Uterus (tissue), 2 donors: Measurements from ENCODE around the gene METTL26.

Experiments
- CTCF ChIP-seq, 4 experiments: fragments of 200-600 bp in 2 of 4; fragments of 450-650 bp in 2 of 4; sonication (generic) in 2 of 4; IDR thresholded peaks; one replicate each; pipeline ENCODE4 v1.5.1; 2016 to 2019; ENCODE audit warnings: antibody characterized with exemption in 4 of 4, mild to moderate bottlenecking in 2 of 4, moderate library complexity in 1 of 4
- POLR2A ChIP-seq, 2 donors: fragments of 450-650 bp; IDR thresholded peaks; one replicate each; pipeline ENCODE4 v1.6.1; 2016; ENCODE audit warnings: antibody characterized with exemption in 2 of 2, mild to moderate bottlenecking in 1 of 2, moderate library complexity in 1 of 2

GRCh38 chr16:684961-685696, 49.0 kb upstream of the METTL26 start:
- TF ChIP-seq CTCF (IDR thresholded peaks at IDR 0.05) (no peak), POLR2A (IDR thresholded peaks at IDR 0.05) (no peak)
